NCI-H1694 treated with DMSO at 0.1 percent for 48 hours (cell line): ENCODE data around the gene RAB44.

Experiments
- DNase-seq: peaks from one replicate; lab custom pipeline; 2025; lab: John Stamatoyannopoulos, UW

Gene RAB44

GRCh38 chr6:36776167-36776566 lies 78.5 kb downstream of the RAB44 start:
- no peak for DNase-seq

DNA sequence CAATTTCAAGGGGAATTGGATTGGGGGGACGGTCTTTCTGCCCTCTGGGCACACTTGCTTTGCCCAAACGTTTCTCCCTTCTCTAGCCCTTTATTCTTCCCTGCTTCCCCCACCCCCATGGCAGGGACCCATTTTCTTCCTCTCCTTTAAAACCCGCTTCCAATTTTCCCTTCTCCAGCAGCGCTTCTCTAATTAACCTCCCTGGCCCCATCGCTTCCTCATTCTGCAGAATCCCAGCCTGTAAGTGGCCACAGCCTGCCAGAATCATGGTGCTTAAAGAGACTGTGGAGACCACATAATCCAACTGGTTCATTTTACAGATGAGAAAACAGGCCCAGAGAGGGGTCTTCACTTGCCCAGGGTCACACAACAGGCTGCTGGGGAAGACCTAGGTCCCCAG lies 80.2 kb downstream of the RAB44 start:
- DNase-seq, result no peak

DNA sequence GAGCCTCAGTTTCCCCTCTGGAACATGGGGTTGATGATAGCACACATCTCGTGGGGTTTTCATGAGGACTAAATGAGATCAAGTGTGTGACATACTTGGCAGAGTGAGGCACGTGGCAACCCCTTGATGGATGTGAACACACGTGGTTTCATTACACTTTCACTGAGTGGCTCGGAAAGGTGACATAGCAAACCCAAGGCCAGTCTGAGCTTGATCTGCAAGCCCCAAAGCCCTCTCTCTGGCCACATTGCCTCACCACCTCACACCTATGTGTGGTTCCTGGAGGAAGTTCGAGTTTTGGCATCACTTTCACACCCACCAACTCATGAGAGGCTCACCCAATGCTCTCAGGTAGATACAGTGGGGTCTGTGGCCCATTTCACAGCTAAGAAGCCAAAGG lies 81.6 kb downstream of the RAB44 start:
- no peak for DNase-seq

DNA sequence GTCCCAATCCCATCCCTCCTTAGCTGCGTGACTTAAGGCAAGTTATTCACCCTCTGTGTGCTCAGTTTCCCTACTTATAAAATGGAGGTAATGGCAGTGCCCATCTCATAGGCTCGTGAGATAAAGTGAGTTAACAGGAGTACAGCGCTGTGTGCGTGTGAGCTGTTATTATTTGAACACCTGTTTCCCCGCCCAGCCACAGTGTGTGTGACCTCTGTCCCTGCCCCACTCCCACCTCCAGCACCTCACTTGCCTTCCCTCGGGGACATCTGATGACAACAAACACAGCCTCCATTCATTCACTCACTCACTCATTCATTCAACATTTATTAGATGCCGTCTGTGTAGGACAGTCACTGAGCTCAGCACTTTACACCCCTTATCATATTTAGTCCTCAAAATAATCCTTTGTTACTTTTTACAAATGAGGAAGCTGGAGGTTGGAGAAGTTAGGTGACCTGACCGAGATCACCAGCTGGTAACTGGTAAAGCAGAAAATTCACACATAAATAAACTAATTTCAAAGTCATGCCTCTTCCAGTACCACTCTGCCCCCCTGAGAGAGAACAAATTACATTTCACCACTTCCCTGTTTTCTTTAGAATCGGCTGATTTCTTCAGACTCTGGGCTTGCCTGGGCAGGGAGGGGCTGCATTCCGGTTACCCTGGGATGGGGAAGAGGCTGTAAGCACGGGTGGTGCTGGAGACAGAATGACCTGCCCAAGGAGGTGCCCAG lies 83.0 kb downstream of the RAB44 start:
- DNase-seq, result no peak

GRCh38 chr6:36781669-36782068 lies 84.0 kb downstream of the RAB44 start:
- no peak for DNase-seq
